Measurements from ENCODE around the gene UHRF2. TPM values are rescaled to one million over a fixed set of nuclear protein-coding genes. Genes with fewer than 3 reads are reported as not detected.
"Not testable (repeated sequence)": the region's sequence is repeated elsewhere in the genome, so short reads cannot be mapped to it uniquely, and the experiment has no call there.

Gene UHRF2
- total RNA-seq: 82.0 and 85.1 TPM in 2 replicates

- intact Hi-C loops (cut with micrococcal nuclease): loop anchor here (1.0 to 10.0 kb wide), 17 partner anchors 17 to 1672 kb away; partner anchors contain the start of genes AK3, ERMP1, KDM4C and RANBP6
These were observed at the start of gene UHRF2 for GRCh38 chr9:6412487-6413364. Gene UHRF2, plus strand, starts transcription at chr9:6413199. Its CDS starts 292 bp downstream, at chr9:6413491.

GRCh38 chr9:6367128-6367890 lies 45.7 kb upstream of the UHRF2 start:
- intact Hi-C loops (cut with micrococcal nuclease): no loop called here

GRCh38 chr9:6368831-6369230 lies 44.2 kb upstream of the UHRF2 start:
- intact Hi-C loops (cut with micrococcal nuclease): no loop called here

- intact Hi-C loops (cut with micrococcal nuclease): not testable (repeated sequence)
These were observed 31.5 kb upstream of the UHRF2 start for GRCh38 chr9:6381477-6382012.

- intact Hi-C loops (cut with micrococcal nuclease): no loop called here
These were observed 30.3 kb upstream of the UHRF2 start for GRCh38 chr9:6382681-6383080.

GRCh38 chr9:6383551-6384225 lies 29.3 kb upstream of the UHRF2 start:
- intact Hi-C loops (cut with micrococcal nuclease): no loop called here

GRCh38 chr9:6384732-6385131 lies 28.3 kb upstream of the UHRF2 start:
- intact Hi-C loops (cut with micrococcal nuclease): no loop called here

- intact Hi-C loops (cut with micrococcal nuclease): no loop called here
These were observed 13.9 kb upstream of the UHRF2 start for GRCh38 chr9:6399071-6399470.

- intact Hi-C loops (cut with micrococcal nuclease): no loop called here
These were observed 7.6 kb upstream of the UHRF2 start for GRCh38 chr9:6405371-6405770.

- intact Hi-C loops (cut with micrococcal nuclease): no loop called here
These were observed 5.2 kb upstream of the UHRF2 start for GRCh38 chr9:6407778-6408177.

GRCh38 chr9:6408320-6408719 lies 4.7 kb upstream of the UHRF2 start:
- intact Hi-C loops (cut with micrococcal nuclease): no loop called here

GRCh38 chr9:6409811-6410210 lies 3.2 kb upstream of the UHRF2 start:
- intact Hi-C loops (cut with micrococcal nuclease): loop anchor here (10.0 kb wide), 2 partner anchors 485 to 1475 kb away; no protein-coding TSS in a partner anchor

- intact Hi-C loops (cut with micrococcal nuclease): loop anchor here (10.0 kb wide), 2 partner anchors 484 to 1476 kb away; no protein-coding TSS in a partner anchor
These were observed 2.4 kb upstream of the UHRF2 start for GRCh38 chr9:6410633-6411032.

GRCh38 chr9:6413365-6414246 lies 607 bp downstream of the UHRF2 start:
- intact Hi-C loops (cut with micrococcal nuclease): loop anchor here (1.0 to 10.0 kb wide), 17 partner anchors 16 to 1673 kb away; partner anchors contain the start of genes AK3, ERMP1, KDM4C and RANBP6

GRCh38 chr9:6414247-6414641 lies 1.2 kb downstream of the UHRF2 start:
- intact Hi-C loops (cut with micrococcal nuclease): loop anchor here (10.0 kb wide), 2 partner anchors 481 to 1479 kb away; no protein-coding TSS in a partner anchor

GRCh38 chr9:6415266-6415665 lies 2.3 kb downstream of the UHRF2 start:
- intact Hi-C loops (cut with micrococcal nuclease): loop anchor here (5.0 to 10.0 kb wide), 3 partner anchors 480 to 1480 kb away; partner anchors contain the start of gene CD274

- intact Hi-C loops (cut with micrococcal nuclease): loop anchor here (5.0 to 10.0 kb wide), 3 partner anchors 478 to 1482 kb away; partner anchors contain the start of gene CD274
These were observed 4.2 kb downstream of the UHRF2 start for GRCh38 chr9:6417186-6417585.

- intact Hi-C loops (cut with micrococcal nuclease): loop anchor here (5.0 to 10.0 kb wide), 3 partner anchors 476 to 1484 kb away; partner anchors contain the start of gene CD274
These were observed 5.8 kb downstream of the UHRF2 start for GRCh38 chr9:6418764-6419163.

GRCh38 chr9:6424940-6425339 lies 11.9 kb downstream of the UHRF2 start:
- intact Hi-C loops (cut with micrococcal nuclease): loop anchor here (5.0 kb wide), 5 partner anchors 37 to 358 kb away; no protein-coding TSS in a partner anchor

- intact Hi-C loops (cut with micrococcal nuclease): loop anchor here (5.0 kb wide), 5 partner anchors 36 to 359 kb away; no protein-coding TSS in a partner anchor
These were observed 13.1 kb downstream of the UHRF2 start for GRCh38 chr9:6426117-6426516.

All from T-helper 1 cell treated with Interleukin-12 subunit alpha and Interleukin-12 subunit beta and Interleukin-4 antibody, amounts not matched to agents 30 ng/mL and 1 ng/mL, for 36 hours (primary cell).